Omental fat pad (tissue), 4 donors: ENCODE results near the gene IL11RA. TPM values are rescaled to one million over a fixed set of nuclear protein-coding genes. Genes with fewer than 3 reads are reported as not detected.

Source experiments
- ATAC-seq: fragments of 150-250 bp; one replicate; pipeline ENCODE4 v1.9.1; 2016; ENCODE audit warnings: mild to moderate bottlenecking, moderate library complexity; ENCODE audit not compliant: low FRiP score
- DNase-seq: peaks from one replicate; pipeline ENCODE4 v3.0.0-alpha.2; 2019; ENCODE audit warnings: low spot score
- total RNA-seq, 4 donors: library from RNA; depleted of rRNA; stranded (reverse); fragments of >200 nt; gene quantifications; one replicate each; pipeline ENCODE4 v1.1.0, GENCODE V29; 2016
- TF ChIP-seq, protein P1 (sequence below), 3 donors: fragments of 450-650 bp; IDR thresholded peaks; one replicate each; pipeline ENCODE4 v1.5.1; 2016 to 2017; ENCODE audit warnings: antibody characterized with exemption in 3 of 3, mild to moderate bottlenecking in 3 of 3, moderate library complexity in 2 of 3

Gene IL11RA
- total RNA-seq, 4 donors from 2014 or later = 13.3 to 49.3 (median 23.1) TPM

DNA sequence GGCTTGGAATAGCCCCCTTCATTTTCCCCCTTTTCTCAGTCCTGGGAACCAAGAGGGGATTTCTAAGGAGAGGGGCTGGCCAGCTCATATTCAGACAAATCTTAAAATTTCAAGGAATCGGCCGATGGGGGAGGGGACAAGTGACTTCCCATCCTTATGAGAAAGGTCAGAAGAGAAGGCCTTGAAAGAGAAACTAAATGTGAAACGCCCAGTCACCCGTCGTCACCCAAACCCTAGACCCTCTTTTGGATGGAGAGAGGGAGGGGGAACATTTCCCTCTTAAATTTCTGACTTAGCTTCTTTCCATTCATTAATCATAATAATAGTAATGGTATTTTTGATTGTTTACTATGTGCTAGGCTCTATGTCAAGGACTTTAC, 39.9 kb downstream of the IL11RA start:
- no peak for ATAC-seq
- TF ChIP-seq, protein P1, sequence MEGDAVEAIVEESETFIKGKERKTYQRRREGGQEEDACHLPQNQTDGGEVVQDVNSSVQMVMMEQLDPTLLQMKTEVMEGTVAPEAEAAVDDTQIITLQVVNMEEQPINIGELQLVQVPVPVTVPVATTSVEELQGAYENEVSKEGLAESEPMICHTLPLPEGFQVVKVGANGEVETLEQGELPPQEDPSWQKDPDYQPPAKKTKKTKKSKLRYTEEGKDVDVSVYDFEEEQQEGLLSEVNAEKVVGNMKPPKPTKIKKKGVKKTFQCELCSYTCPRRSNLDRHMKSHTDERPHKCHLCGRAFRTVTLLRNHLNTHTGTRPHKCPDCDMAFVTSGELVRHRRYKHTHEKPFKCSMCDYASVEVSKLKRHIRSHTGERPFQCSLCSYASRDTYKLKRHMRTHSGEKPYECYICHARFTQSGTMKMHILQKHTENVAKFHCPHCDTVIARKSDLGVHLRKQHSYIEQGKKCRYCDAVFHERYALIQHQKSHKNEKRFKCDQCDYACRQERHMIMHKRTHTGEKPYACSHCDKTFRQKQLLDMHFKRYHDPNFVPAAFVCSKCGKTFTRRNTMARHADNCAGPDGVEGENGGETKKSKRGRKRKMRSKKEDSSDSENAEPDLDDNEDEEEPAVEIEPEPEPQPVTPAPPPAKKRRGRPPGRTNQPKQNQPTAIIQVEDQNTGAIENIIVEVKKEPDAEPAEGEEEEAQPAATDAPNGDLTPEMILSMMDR (IDR thresholded peaks at IDR 0.05) = no peak
- DNase-seq = no peak

DNA sequence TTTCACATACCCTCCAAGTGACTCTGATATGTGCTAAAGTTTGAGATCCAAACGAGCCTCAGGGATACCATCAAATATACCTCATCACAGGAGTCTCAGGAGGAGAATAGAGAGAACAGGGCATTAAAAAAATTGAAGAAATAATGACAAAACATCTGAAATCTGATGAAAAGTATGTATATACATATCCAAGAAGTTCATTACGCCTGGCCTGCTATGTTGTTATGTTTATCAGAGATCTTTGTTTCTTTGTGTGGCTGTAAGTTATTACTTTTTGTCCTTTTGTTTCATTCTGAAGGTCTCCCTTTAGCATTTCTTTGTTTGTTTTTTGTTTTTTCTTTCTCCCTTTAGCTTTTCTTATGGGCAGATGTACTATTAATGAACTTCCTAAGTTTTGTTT, 41.6 kb downstream of the IL11RA start:
- TF ChIP-seq, protein P1 (IDR thresholded peaks at IDR 0.05) = no peak
- DNase-seq (no peak), ATAC-seq (no peak)

DNA sequence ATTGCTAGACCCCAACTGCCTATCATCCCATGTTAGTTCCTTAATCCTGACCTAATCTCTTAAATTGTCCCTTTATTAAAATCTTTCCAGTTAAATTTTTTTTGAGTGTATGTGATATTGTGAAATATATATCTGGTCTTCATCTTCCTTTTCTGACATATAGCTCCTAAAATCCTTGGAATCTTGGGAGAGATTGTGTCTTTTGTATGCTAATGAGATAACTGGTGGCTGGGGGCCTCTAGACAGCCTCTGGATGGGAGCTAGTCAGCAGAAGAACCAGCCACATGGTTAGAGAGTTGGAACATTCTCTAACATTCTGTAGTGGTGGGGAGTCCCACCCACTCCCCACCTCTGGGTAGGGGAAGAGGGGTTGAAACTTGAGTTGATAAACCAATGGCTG, 42.8 kb downstream of the IL11RA start:
- TF ChIP-seq, protein P1 (IDR thresholded peaks at IDR 0.05) = no peak
- ATAC-seq (no peak), DNase-seq (no peak)

DNA sequence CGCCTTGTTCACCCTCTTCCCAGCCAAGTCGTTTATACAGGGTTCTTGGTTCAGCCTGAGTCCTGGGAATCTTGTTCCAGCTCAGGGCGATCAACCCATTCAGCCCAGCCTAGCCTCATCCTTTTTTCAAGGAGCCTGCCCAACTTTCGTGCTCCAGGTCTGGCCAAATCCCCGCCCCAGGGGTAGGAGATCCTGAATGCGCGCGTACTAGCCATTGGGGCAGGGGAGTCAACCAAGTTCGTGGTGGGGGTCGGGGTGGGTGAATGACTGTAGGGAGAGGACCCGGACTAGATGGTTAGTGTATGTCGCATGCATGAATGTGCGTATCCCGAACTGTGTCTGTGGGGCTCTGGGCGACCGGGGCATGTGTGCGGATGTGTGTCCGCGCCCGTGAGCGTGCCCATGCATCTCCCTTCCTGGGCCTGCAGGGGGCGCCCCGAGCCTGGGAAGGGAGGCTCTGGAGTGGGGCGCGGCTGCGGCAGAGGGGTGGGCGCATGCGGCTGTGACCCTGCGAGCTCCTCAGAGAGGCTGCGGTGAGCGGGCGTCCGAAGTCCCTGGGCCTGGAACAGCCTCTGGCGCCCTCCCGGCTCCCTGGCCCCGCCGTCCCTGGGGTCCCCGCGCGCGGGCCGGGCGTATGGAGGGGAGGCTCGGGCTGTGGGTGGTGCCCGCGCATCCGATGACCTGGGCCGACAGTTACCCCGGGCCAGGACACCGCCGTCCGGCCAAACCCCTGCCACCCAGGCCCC, 49.2 kb downstream of the IL11RA start:
- TF ChIP-seq, protein P1 (IDR thresholded peaks at IDR 0.05) = peak in 2 of 3 donors; percentile 32 to 42
- DNase-seq (peak; percentile 39), ATAC-seq (peak; percentile 83)

DNA sequence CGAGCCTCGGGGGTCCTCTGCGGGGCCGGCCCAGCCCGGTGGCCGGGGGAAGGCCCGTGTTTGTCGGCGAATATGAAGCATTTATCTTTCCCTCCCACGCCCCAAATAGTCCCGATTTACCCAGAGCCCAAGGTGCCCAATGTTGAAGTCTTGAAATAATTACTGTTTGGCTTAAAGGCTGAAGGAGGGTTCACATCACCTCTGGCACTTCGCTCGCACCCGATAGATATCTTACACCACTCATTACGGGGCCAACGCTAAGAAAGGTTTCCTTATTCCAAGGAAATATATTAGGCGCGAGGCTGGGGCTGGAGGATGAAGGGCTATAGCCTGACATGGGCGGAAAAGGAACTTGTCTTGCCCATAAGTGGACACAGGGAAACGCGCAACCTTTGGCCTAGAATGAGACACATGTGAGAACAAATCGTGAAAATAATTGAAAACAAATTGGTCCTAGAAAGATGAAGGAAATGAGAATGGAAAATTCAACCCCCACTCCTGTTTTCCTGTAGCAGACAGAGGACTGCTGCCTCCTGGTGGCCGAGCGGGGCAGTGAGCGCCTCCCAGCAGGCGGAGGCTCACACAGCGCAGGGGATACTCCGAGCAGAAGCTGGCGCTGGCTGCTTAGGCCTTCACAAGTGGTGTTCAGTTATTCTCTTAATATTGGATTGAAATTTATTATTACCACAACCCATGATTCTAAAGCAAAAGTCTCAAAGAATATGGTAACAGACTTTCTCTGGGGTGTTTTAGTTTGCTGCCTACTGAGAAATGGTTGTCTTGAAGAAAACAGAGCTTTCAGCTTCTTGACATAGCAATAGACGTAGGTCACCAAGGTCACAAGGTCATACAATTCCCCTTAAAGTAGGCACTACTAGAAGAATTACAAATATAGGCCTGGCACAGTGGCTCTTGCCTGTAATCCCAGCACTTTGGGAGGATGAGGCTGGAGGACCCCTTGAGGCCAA, 50.1 kb downstream of the IL11RA start:
- TF ChIP-seq, protein P1 (IDR thresholded peaks at IDR 0.05) = peak in 2 of 3 donors; percentile 22 to 87
- ATAC-seq (peak; percentile 90), DNase-seq (peak; percentile 70)

DNA sequence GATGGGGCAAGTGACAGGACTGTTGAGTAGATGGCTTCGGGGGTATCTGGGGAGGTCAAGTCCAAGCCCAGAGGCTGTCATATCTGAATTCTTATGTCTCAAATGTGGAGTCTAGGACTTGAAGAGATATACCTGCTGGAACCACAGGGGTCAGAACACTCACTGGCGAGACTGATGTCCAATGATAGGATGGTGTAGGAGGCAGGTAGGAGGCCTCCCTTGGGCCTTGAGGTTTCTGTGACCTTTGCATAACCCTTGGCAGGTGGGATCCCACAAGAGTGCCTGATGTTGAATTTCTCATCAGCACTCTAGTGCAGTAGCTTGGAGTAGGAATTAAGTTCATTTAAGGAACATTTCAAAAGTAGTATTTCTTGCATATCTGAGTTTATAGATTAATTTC, 55.1 kb downstream of the IL11RA start:
- DNase-seq (no peak), ATAC-seq (no peak)

More for the DNA sequence above, 55.1 kb downstream of the IL11RA start:
- TF ChIP-seq, protein P1 (IDR thresholded peaks at IDR 0.05) = no peak
